ENCODE data around the gene LTBP1. TPM values are rescaled to one million over a fixed set of nuclear protein-coding genes. Genes with fewer than 3 reads are reported as not detected.
"Not testable (repeated sequence)": the region's sequence is repeated elsewhere in the genome, so short reads cannot be mapped to it uniquely, and the experiment has no call there.

LTBP1 gene
- total RNA-seq, 1 experiment from 2014 or later: 28.5 TPM

DNA sequence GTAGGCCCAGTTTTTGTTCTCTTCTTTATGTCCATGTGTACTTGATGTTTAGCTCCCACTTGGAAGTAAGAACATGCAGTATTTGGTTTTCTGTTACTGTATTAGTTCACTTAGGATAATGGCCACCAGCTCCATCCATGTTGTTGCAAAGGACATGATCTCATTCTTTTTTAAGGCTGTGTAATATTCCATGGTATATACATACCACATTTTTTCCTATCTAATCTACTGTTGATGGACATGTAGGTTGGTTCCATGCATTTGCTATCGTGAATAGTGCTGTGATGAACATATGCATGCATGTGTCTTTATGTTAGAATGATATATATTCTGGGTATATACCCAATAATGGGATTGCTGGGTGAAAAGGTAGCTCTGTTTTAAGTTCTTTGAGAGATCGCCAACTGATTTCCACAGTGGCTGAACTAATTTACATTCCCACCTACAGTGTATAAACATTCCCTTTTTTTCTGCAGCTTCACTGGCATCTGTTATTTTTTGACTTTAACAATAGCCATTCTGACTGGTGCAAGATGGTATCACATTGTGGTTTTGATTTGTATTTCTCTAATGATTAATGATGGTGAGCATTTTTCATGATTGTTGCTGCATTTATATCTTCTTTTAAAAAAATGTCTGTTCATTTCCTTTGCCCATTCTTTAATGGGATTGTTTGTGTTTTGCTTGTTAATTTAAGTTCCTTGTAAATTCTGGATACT lies 22.9 kb downstream of the LTBP1 start:
- Histone ChIP-seq H3K27me3 (ENCODE audit: insufficient read depth, low read length) (no peaks in the 10 kb centered on the region), H3K4ac (ENCODE audit: low read depth, low read length) (no peak overlapping the region), H2BK12ac (ENCODE audit: insufficient read length, low read depth, low read length) (no peak overlapping the region), H3K23me2 (ENCODE audit: insufficient read length, low read depth, low read length, poor library complexity, severe bottlenecking) (no peaks in the 10 kb centered on the region), H2BK20ac (ENCODE audit: low read depth, low read length, poor library complexity, severe bottlenecking) (no peak overlapping the region), H3K14ac (ENCODE audit: insufficient read depth, low read length) (no peak overlapping the region), H3K4me2 (ENCODE audit: insufficient read depth, insufficient read length, low read length) (no peak overlapping the region), H3K18ac (ENCODE audit: insufficient read length, low read depth, low read length) (no peak overlapping the region), H2AFZ (ENCODE audit: low read length) (no peak overlapping the region), H4K5ac (ENCODE audit: insufficient read length, low read depth, low read length) (no peak overlapping the region), H4K8ac (replicated peaks; ENCODE audit: insufficient read length, low read depth, low read length) (no peak overlapping the region), H3K4me1 (ENCODE audit: insufficient read depth, low read length) (no peaks in the 10 kb centered on the region; the same call in 1 of the 2 replicates), H3K9me3 (ENCODE audit: control insufficient read depth, low read depth, low read length) (no peaks in the 10 kb centered on the region), H2BK5ac (ENCODE audit: insufficient read length, low read length) (no peak overlapping the region), H3K23ac (ENCODE audit: insufficient read length, low read depth, low read length) (no peak overlapping the region), H2BK15ac (ENCODE audit: low read depth, low read length) (no peak overlapping the region), H2AK5ac (ENCODE audit: insufficient read length, low read length) (no peak overlapping the region), H3K79me2 (ENCODE audit: insufficient read depth, low read length) (no peaks in the 10 kb centered on the region), H3K9ac (ENCODE audit: extremely low read depth, insufficient read length, low read length) (no peak overlapping the region), H3K79me1 (ENCODE audit: insufficient read depth, low read depth, low read length, poor library complexity, severe bottlenecking) (no peaks in the 10 kb centered on the region), H4K91ac (ENCODE audit: insufficient read length, low read depth, low read length) (no peak overlapping the region), H2BK120ac (ENCODE audit: low read depth, low read length, poor library complexity, severe bottlenecking) (no peak overlapping the region), H3K27ac (ENCODE audit: insufficient read length, low read depth, low read length) (no peak overlapping the region), H3K56ac (ENCODE audit: insufficient read length, low read depth, low read length) (no peak overlapping the region), H4K20me1 (ENCODE audit: control insufficient read depth, insufficient read depth, insufficient read length) (no peaks in the 10 kb centered on the region), H3T11ph (ENCODE audit: low read length) (no peak overlapping the region)
- TF ChIP-seq CTCF (conservative IDR thresholded peaks at IDR 0.05): no peak
- peaks cover 14% of the 10 kb centered on the region in 2 experiments; a peak in 4 of 5 replicates for H3K9me3 Mint-ChIP-seq
- no peak overlapping the region for H3K4me3 Mint-ChIP-seq
- no peaks in the 10 kb centered on the region for H3K27me3 Mint-ChIP-seq (ENCODE audit: low read depth)
- H3K36me3 Mint-ChIP-seq (ENCODE audit: insufficient read depth in 1 of 3, low read depth in 3 of 3): peaks cover 2 to 18% (median 6%) of the 10 kb centered on the region in 3 experiments
- no peak for DNase-seq
- no peak overlapping the region; a peak in 1 of 7 replicates for H3K27ac Mint-ChIP-seq
- 0 out of 4 replicates have a peak, but pooled peaks cover 0 to 3% of the 10 kb centered on the region in 2 experiments for H3K4me1 Mint-ChIP-seq
- WGBS (ENCODE audit: extremely low coverage, insufficient read length, low lambda C conversion rate): no CpG with 5 or more reads among the region's 2 CpGs

GRCh38 chr2:32973772-32974171 lies 27.0 kb downstream of the LTBP1 start:
- H3K36me3 Mint-ChIP-seq (ENCODE audit: insufficient read depth in 1 of 3, low read depth in 3 of 3): peaks cover 2 to 26% (median 10%) of the 10 kb centered on the region in 3 experiments
- H3K9me3 Mint-ChIP-seq: peaks cover 17 to 19% of the 10 kb centered on the region in 2 experiments; a peak in 4 of 5 replicates
- not testable (repeated sequence) for H4K8ac ChIP-seq (replicated peaks; ENCODE audit: insufficient read length, low read depth, low read length); H2BK12ac ChIP-seq (ENCODE audit: insufficient read length, low read depth, low read length); H3K56ac ChIP-seq (ENCODE audit: insufficient read length, low read depth, low read length); H3K14ac ChIP-seq (ENCODE audit: insufficient read depth, low read length); H3K23ac ChIP-seq (ENCODE audit: insufficient read length, low read depth, low read length); H3K27me3 Mint-ChIP-seq (ENCODE audit: low read depth); H2BK20ac ChIP-seq (ENCODE audit: low read depth, low read length, poor library complexity, severe bottlenecking); DNase-seq; H3K9me3 ChIP-seq (ENCODE audit: control insufficient read depth, low read depth, low read length); H3K27ac Mint-ChIP-seq; H3K4me1 Mint-ChIP-seq; H4K91ac ChIP-seq (ENCODE audit: insufficient read length, low read depth, low read length); H3K23me2 ChIP-seq (ENCODE audit: insufficient read length, low read depth, low read length, poor library complexity, severe bottlenecking); H3K4me2 ChIP-seq (ENCODE audit: insufficient read depth, insufficient read length, low read length); H3K79me2 ChIP-seq (ENCODE audit: insufficient read depth, low read length); H3K27ac ChIP-seq (ENCODE audit: insufficient read length, low read depth, low read length); H3K4me1 ChIP-seq (ENCODE audit: insufficient read depth, low read length); H2AK5ac ChIP-seq (ENCODE audit: insufficient read length, low read length); H4K5ac ChIP-seq (ENCODE audit: insufficient read length, low read depth, low read length); H3K4me3 Mint-ChIP-seq; H2BK120ac ChIP-seq (ENCODE audit: low read depth, low read length, poor library complexity, severe bottlenecking); H3K4ac ChIP-seq (ENCODE audit: low read depth, low read length); H2AFZ ChIP-seq (ENCODE audit: low read length); H3K18ac ChIP-seq (ENCODE audit: insufficient read length, low read depth, low read length); H3K27me3 ChIP-seq (ENCODE audit: insufficient read depth, low read length); H3K79me1 ChIP-seq (ENCODE audit: insufficient read depth, low read depth, low read length, poor library complexity, severe bottlenecking); H2BK15ac ChIP-seq (ENCODE audit: low read depth, low read length); H3T11ph ChIP-seq (ENCODE audit: low read length); H3K9ac ChIP-seq (ENCODE audit: extremely low read depth, insufficient read length, low read length); H4K20me1 ChIP-seq (ENCODE audit: control insufficient read depth, insufficient read depth, insufficient read length); H2BK5ac ChIP-seq (ENCODE audit: insufficient read length, low read length)
- no CpG with 5 or more reads among the region's 1 CpG for WGBS (ENCODE audit: extremely low coverage, insufficient read length, low lambda C conversion rate)
